GM23338 (cell line): Measurements from ENCODE around the gene VILL. TPM values are rescaled to one million over a fixed set of nuclear protein-coding genes. Genes with fewer than 3 reads are reported as not detected.

Source experiments
- ATAC-seq: fragments of 200-7000 bp; cut with Tn5 transposase; 3 replicates; pipeline ENCODE4 v1.9.1; 2020
- DNase-seq: peaks from one replicate; pipeline ENCODE4 v3.0.0-alpha.2; 2015; ENCODE audit warnings: low spot score
- H2AFZ ChIP-seq: fragments of 200-600 bp; sonication (generic); 2 replicates; pipeline ENCODE4 v1.8.0; 2016; ENCODE audit warnings: antibody characterized with exemption, mild to moderate bottlenecking, moderate library complexity
- H3F3A ChIP-seq: fragments of 200-600 bp; sonication (generic); replicated peaks from 2 replicates; pipeline ENCODE4 v1.8.0; 2017; ENCODE audit warnings: antibody characterized with exemption, mixed run types, low read depth
- H3K27ac ChIP-seq: fragments of 200-600 bp; sonication (generic); 2 replicates; pipeline ENCODE4 v1.6.1; 2016; ENCODE audit warnings: low read depth
- H3K27me3 ChIP-seq: fragments of 200-600 bp; sonication (generic); 2 replicates; pipeline ENCODE4 v1.8.0; 2016; ENCODE audit warnings: mild to moderate bottlenecking, mixed run types, moderate library complexity; ENCODE audit not compliant: insufficient read depth
- H3K36me3 ChIP-seq: fragments of 200-600 bp; sonication (generic); 2 replicates; pipeline ENCODE4 v1.8.0; 2016; ENCODE audit warnings: mild to moderate bottlenecking; ENCODE audit not compliant: insufficient read depth
- H3K4me1 ChIP-seq: fragments of 200-600 bp; sonication (generic); 2 replicates; pipeline ENCODE4 v1.8.0; 2016; ENCODE audit warnings: mild to moderate bottlenecking, moderate library complexity; ENCODE audit not compliant: insufficient read depth
- H3K4me2 ChIP-seq: fragments of 200-600 bp; sonication (generic); 2 replicates; pipeline ENCODE4 v1.7.1; 2017; ENCODE audit warnings: mixed run types
- H3K4me3 ChIP-seq: fragments of 200-600 bp; sonication (generic); 2 replicates; pipeline ENCODE4 v1.6.1; 2016; ENCODE audit warnings: mixed run types
- H3K79me2 ChIP-seq: fragments of 200-600 bp; sonication (generic); replicated peaks from 2 replicates; pipeline ENCODE4 v1.8.0; 2017; ENCODE audit warnings: mild to moderate bottlenecking; ENCODE audit not compliant: insufficient read depth
- H3K9me2 ChIP-seq: fragments of 200-600 bp; sonication (generic); 2 replicates; pipeline ENCODE4 v1.8.0; 2017; ENCODE audit not compliant: insufficient read depth
- H4K20me1 ChIP-seq: fragments of 200-600 bp; sonication (generic); replicated peaks from 2 replicates; pipeline ENCODE4 v1.8.0; 2017; ENCODE audit warnings: mild to moderate bottlenecking; ENCODE audit not compliant: insufficient read depth
- H3K27ac Mint-ChIP-seq: 2 replicates; pipeline ENCODE4 v1.8.0; 2020; ENCODE audit warnings: inconsistent platforms, mild to moderate bottlenecking, moderate library complexity, mixed read lengths
- H3K27me3 Mint-ChIP-seq: 3 replicates; pipeline ENCODE4 v1.8.0; 2022; ENCODE audit warnings: low read depth, mild to moderate bottlenecking, moderate library complexity, mixed read lengths, inconsistent platforms; ENCODE audit not compliant: insufficient read depth, poor library complexity
- H3K36me3 Mint-ChIP-seq: 3 replicates; pipeline ENCODE4 v1.8.0; 2021; ENCODE audit warnings: low read depth, mild to moderate bottlenecking, inconsistent platforms, moderate library complexity, mixed read lengths
- H3K4me1 Mint-ChIP-seq: 3 replicates; pipeline ENCODE4 v1.8.0; 2020; ENCODE audit warnings: mild to moderate bottlenecking, inconsistent platforms, mixed read lengths
- H3K4me3 Mint-ChIP-seq: 3 replicates; pipeline ENCODE4 v1.8.0; 2021; ENCODE audit warnings: moderate library complexity, mild to moderate bottlenecking, inconsistent platforms, mixed read lengths
- H3K9me3 Mint-ChIP-seq: 3 replicates; pipeline ENCODE4 v1.8.0; 2020; ENCODE audit warnings: moderate library complexity, mild to moderate bottlenecking, inconsistent platforms, mixed read lengths
- CREB1 ChIP-seq: fragments of 250-450 bp; sonication (Bioruptor Pico); IDR thresholded peaks from 2 replicates; pipeline ENCODE4 v1.5.0; 2020; ENCODE audit warnings: low read depth, mild to moderate bottlenecking, moderate library complexity
- CTCF ChIP-seq, 2 experiments: fragments of 200-600 bp in 1 of 2; sonication (generic) in 1 of 2; conservative IDR thresholded peaks; 2 replicates each; pipeline versions ENCODE4 v1.5.1 to v1.6.1; 2016 to 2017; ENCODE audit warnings: antibody characterized with exemption in 2 of 2, low read depth in 2 of 2, mild to moderate bottlenecking in 2 of 2, moderate library complexity in 1 of 2
- ETS1 ChIP-seq: IDR thresholded peaks from 2 replicates; pipeline ENCODE4 v1.6.1; 2016; ENCODE audit warnings: antibody characterized with exemption
- EZH2 ChIP-seq: fragments of 200-600 bp; sonication (generic); IDR thresholded peaks from one replicate; pipeline ENCODE4 v1.8.0; 2017; ENCODE audit warnings: antibody characterized with exemption, mild to moderate bottlenecking, low read depth; ENCODE audit not compliant: unreplicated experiment
- EZH2phosphoT487 ChIP-seq: fragments of 200-600 bp; sonication (generic); IDR thresholded peaks from one replicate; pipeline ENCODE4 v1.8.1; 2018; ENCODE audit warnings: antibody characterized with exemption; ENCODE audit not compliant: unreplicated experiment
- JUNB ChIP-seq: IDR thresholded peaks from one replicate; pipeline ENCODE4 v1.6.1; 2016; ENCODE audit warnings: antibody characterized with exemption; ENCODE audit not compliant: unreplicated experiment
- NANOG ChIP-seq: IDR thresholded peaks from 2 replicates; pipeline ENCODE4 v1.6.1; 2016; ENCODE audit warnings: antibody characterized with exemption, borderline replicate concordance
- POLR2AphosphoS5 ChIP-seq: IDR thresholded peaks from 2 replicates; pipeline ENCODE4 v1.6.1; 2016; ENCODE audit warnings: antibody characterized with exemption, low read depth
- REST ChIP-seq: IDR thresholded peaks from one replicate; pipeline ENCODE4 v1.6.1; 2018; ENCODE audit warnings: antibody characterized with exemption; ENCODE audit not compliant: unreplicated experiment
- STAT1 ChIP-seq: IDR thresholded peaks from one replicate; pipeline ENCODE4 v1.6.1; 2016; ENCODE audit warnings: antibody characterized with exemption; ENCODE audit not compliant: unreplicated experiment
- ZNF114 ChIP-seq: fragments of 250-450 bp; sonication (Bioruptor Pico); IDR thresholded peaks from 2 replicates; pipeline ENCODE4 v1.5.0; 2020; ENCODE audit warnings: mild to moderate bottlenecking, moderate library complexity
- ZNF331 ChIP-seq: fragments of 250-450 bp; sonication (Bioruptor Pico); IDR thresholded peaks from 2 replicates; pipeline ENCODE4 v1.5.0; 2020; ENCODE audit warnings: low read depth, mild to moderate bottlenecking, moderate library complexity
- ZNF462 ChIP-seq: fragments of 250-450 bp; sonication (Bioruptor Pico); IDR thresholded peaks from 2 replicates; pipeline ENCODE4 v1.5.0; 2020; ENCODE audit warnings: mild to moderate bottlenecking, moderate library complexity
- polyA plus RNA-seq: library from polyadenylated mRNA; unstranded; fragments of >200 nt; fragmentation: Nextera tagmentation; extraction: Ambion mirVana; gene quantifications from 2 replicates; pipeline ENCODE4 v1.2.1, GENCODE V29; 2016
- total RNA-seq: library from RNA; depleted of rRNA; stranded (reverse); fragments of >200 nt; shearing (Covaris generic); gene quantifications from 2 replicates; pipeline ENCODE4 v1.2.3, GENCODE V29; 2014

VILL gene
- total and polyA plus RNA-seq, 2 experiments from 2014 or later: 2.7 to 9.8 TPM

GRCh38 chr3:38019658-38020341 lies 29.2 kb downstream of the VILL start:
- H3K36me3 ChIP-seq: 0 out of 2 replicates have a peak, but pooled peaks cover 3% of the 10 kb centered on the region
- peaks cover 3% of the 10 kb centered on the region; the same call in 1 of the 2 replicates for H4K20me1 ChIP-seq
- Mint-ChIP-seq H3K27me3 (peaks cover 15% of the 10 kb centered on the region), H3K27ac (no peak overlapping the region), H3K4me1 (peaks cover 4% of the 10 kb centered on the region), H3K36me3 (peaks cover 21% of the 10 kb centered on the region), H3K4me3 (no peak overlapping the region), H3K9me3 (no peaks in the 10 kb centered on the region)
- H3K4me1 ChIP-seq: no peaks in the 10 kb centered on the region
- H3K27me3 ChIP-seq: no peaks in the 10 kb centered on the region
- no peak overlapping the region for H2AFZ ChIP-seq
- no peak overlapping the region for H3K4me2 ChIP-seq
- no peaks in the 10 kb centered on the region for H3K9me2 ChIP-seq
- no peaks in the 10 kb centered on the region; the same call in 1 of the 2 replicates for H3K79me2 ChIP-seq
- ATAC-seq (no peak), DNase-seq (no peak)
- no peak overlapping the region for H3K27ac ChIP-seq
- no peaks in the 10 kb centered on the region for H3F3A ChIP-seq
- TF ChIP-seq POLR2AphosphoS5: no peak
- TF ChIP-seq ZNF114 (CRISPR knock-in tag): no peak
- TF ChIP-seq EZH2phosphoT487: no peak
- TF ChIP-seq ZNF331 (CRISPR knock-in tag): no peak
- TF ChIP-seq STAT1: no peak
- no peak for TF ChIP-seq CTCF (conservative IDR thresholded peaks at IDR 0.05; ENCODE audit: low read depth in 2 of 2)
- no peak for TF ChIP-seq CREB1
- TF ChIP-seq EZH2: no peak
- no peak for TF ChIP-seq JUNB
- no peak for TF ChIP-seq REST
- TF ChIP-seq ZNF462 (CRISPR knock-in tag): no peak
- no peak for TF ChIP-seq NANOG
- TF ChIP-seq ETS1: no peak
- H3K4me3 ChIP-seq: no peak overlapping the region
